Measurements from ENCODE around the gene BEND7.
"Not testable (repeated sequence)": the region's sequence is repeated elsewhere in the genome, so short reads cannot be mapped to it uniquely, and the experiment has no call there.

The BEND7 gene

GRCh38 chr10:13537985-13538384 lies 9.2 kb upstream of the BEND7 start:
- not testable (repeated sequence) for DNase-seq (ENCODE audit: low read depth in 1 of 2, low spot score in 1 of 2); H3K27me3 ChIP-seq (ENCODE audit: insufficient read depth, poor library complexity, severe bottlenecking); H3K27ac ChIP-seq (replicated peaks); H3K4me3 ChIP-seq (replicated peaks; ENCODE audit: insufficient read depth, low read length)

- no peaks in the 10 kb centered on the region for H3K27me3 ChIP-seq (ENCODE audit: insufficient read depth, poor library complexity, severe bottlenecking)
- H3K4me3 ChIP-seq (replicated peaks; ENCODE audit: insufficient read depth, low read length): no peak overlapping the region
- TF ChIP-seq GABPA (IDR thresholded peaks at IDR 0.05; ENCODE audit: low read depth): no peak
- TF ChIP-seq CTCF (IDR thresholded peaks at IDR 0.05; ENCODE audit: insufficient read depth, low read length): no peak
- no peak for TF ChIP-seq SPI1 (IDR thresholded peaks at IDR 0.05; ENCODE audit: borderline replicate concordance, low read depth)
- TF ChIP-seq POLR2AphosphoS5 (IDR thresholded peaks at IDR 0.05; ENCODE audit: low read depth): no peak
- TF ChIP-seq, protein P1, sequence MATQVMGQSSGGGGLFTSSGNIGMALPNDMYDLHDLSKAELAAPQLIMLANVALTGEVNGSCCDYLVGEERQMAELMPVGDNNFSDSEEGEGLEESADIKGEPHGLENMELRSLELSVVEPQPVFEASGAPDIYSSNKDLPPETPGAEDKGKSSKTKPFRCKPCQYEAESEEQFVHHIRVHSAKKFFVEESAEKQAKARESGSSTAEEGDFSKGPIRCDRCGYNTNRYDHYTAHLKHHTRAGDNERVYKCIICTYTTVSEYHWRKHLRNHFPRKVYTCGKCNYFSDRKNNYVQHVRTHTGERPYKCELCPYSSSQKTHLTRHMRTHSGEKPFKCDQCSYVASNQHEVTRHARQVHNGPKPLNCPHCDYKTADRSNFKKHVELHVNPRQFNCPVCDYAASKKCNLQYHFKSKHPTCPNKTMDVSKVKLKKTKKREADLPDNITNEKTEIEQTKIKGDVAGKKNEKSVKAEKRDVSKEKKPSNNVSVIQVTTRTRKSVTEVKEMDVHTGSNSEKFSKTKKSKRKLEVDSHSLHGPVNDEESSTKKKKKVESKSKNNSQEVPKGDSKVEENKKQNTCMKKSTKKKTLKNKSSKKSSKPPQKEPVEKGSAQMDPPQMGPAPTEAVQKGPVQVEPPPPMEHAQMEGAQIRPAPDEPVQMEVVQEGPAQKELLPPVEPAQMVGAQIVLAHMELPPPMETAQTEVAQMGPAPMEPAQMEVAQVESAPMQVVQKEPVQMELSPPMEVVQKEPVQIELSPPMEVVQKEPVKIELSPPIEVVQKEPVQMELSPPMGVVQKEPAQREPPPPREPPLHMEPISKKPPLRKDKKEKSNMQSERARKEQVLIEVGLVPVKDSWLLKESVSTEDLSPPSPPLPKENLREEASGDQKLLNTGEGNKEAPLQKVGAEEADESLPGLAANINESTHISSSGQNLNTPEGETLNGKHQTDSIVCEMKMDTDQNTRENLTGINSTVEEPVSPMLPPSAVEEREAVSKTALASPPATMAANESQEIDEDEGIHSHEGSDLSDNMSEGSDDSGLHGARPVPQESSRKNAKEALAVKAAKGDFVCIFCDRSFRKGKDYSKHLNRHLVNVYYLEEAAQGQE (IDR thresholded peaks at IDR 0.05; ENCODE audit: insufficient replicate concordance, low read depth): no peak
- H3K27ac ChIP-seq (replicated peaks): no peak overlapping the region
- peak in 1 of 2 experiments; percentile 3 for DNase-seq (ENCODE audit: low read depth in 1 of 2, low spot score in 1 of 2)
These were observed 8.0 kb upstream of the BEND7 start for GRCh38 chr10:13536674-13537366.

DNA sequence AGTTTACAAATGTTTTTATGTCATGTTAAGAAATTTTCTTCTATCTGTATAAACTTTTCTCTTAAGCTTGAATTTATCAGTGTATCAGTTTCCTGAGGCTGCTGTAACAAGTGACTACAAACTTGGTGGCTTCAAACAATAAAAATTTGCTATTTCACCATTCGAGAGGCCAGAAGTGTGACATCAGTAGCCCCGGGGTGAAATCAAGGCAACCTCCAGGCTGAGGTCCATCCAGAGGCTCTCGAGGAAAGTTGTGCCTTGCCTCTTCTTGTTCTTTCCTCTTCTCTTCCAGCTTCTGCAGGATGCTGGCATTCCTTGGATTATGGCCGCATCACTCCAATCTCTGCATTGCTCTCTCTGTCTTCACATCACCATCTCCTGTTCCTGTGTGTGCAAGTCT lies 6.5 kb upstream of the BEND7 start:
- Histone ChIP-seq H3K27ac (replicated peaks) (no peak overlapping the region), H3K4me3 (replicated peaks; ENCODE audit: insufficient read depth, low read length) (no peak overlapping the region), H3K27me3 (ENCODE audit: insufficient read depth, poor library complexity, severe bottlenecking) (no peaks in the 10 kb centered on the region)
- TF ChIP-seq, protein P1 (IDR thresholded peaks at IDR 0.05; ENCODE audit: insufficient replicate concordance, low read depth): no peak
- TF ChIP-seq CTCF (IDR thresholded peaks at IDR 0.05; ENCODE audit: insufficient read depth, low read length) (no peak), SPI1 (IDR thresholded peaks at IDR 0.05; ENCODE audit: borderline replicate concordance, low read depth) (no peak), GABPA (IDR thresholded peaks at IDR 0.05; ENCODE audit: low read depth) (no peak), POLR2AphosphoS5 (IDR thresholded peaks at IDR 0.05; ENCODE audit: low read depth) (no peak)
- no peak for DNase-seq (ENCODE audit: low read depth in 1 of 2, low spot score in 1 of 2)

GRCh38 chr10:13529714-13529973 lies 830 bp upstream of the BEND7 start:
- no peak for DNase-seq (ENCODE audit: low read depth in 1 of 2, low spot score in 1 of 2)
- Histone ChIP-seq H3K27ac (replicated peaks) (no peak overlapping the region), H3K27me3 (ENCODE audit: insufficient read depth, poor library complexity, severe bottlenecking) (peaks cover 16% of the 10 kb centered on the region), H3K4me3 (replicated peaks; ENCODE audit: insufficient read depth, low read length) (no peak overlapping the region)
- TF ChIP-seq, protein P1 (IDR thresholded peaks at IDR 0.05; ENCODE audit: insufficient replicate concordance, low read depth): no peak
- TF ChIP-seq SPI1 (IDR thresholded peaks at IDR 0.05; ENCODE audit: borderline replicate concordance, low read depth) (no peak), GABPA (IDR thresholded peaks at IDR 0.05; ENCODE audit: low read depth) (no peak), CTCF (IDR thresholded peaks at IDR 0.05; ENCODE audit: insufficient read depth, low read length) (no peak), POLR2AphosphoS5 (IDR thresholded peaks at IDR 0.05; ENCODE audit: low read depth) (no peak)
